GM19397 (cell line): ENCODE results near the gene SLC39A10.
"Not testable (repeated sequence)": the region's sequence is repeated elsewhere in the genome, so short reads cannot be mapped to it uniquely, and the experiment has no call there.

Experiments used
- ATAC-seq: cut with Tn5 transposase; IDR thresholded peaks from one replicate; pipeline ENCODE4 v1.9.1; 2021; ENCODE audit warnings: mild to moderate bottlenecking, moderate library complexity; ENCODE audit not compliant: unreplicated experiment

The SLC39A10 gene

DNA sequence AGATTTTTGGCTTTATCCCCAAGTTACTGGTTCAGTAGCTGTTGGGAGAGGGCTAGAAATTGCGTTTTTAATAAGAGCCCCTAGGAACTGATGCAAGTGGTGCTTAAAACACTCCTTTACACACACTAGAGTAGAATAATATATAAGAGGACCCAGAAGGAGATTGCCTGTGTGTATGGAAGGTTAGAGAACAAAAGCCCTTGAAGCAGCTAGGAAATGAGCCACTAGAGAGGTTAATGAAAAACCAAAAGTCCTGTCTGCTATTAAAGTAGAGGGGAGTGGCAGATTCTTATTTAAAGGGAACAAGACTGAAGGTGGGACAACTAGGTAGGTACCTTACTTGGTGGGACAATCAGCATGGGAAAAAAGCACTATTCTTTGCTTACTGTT lies 14.4 kb upstream of the SLC39A10 start:
- no peak for ATAC-seq

DNA sequence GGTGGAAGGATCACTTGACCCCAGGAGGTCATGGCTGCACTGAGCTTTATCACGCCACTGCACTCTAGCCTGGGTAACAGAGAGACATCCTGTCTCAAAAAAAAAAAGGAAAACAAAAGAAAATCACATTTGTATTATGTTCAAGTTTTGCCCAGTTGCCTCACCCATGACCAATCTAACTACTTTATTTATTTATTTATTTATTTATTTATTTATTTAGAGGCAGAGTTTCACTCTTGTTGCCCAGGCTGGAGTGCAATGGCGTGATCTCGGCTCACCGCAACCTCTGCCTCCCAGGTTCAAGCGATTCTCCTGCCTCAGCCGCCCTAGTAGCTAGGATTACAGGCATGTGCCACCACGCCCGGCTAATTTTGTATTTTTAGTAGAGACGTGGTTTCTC lies 12.3 kb upstream of the SLC39A10 start:
- ATAC-seq = not testable (repeated sequence)

DNA sequence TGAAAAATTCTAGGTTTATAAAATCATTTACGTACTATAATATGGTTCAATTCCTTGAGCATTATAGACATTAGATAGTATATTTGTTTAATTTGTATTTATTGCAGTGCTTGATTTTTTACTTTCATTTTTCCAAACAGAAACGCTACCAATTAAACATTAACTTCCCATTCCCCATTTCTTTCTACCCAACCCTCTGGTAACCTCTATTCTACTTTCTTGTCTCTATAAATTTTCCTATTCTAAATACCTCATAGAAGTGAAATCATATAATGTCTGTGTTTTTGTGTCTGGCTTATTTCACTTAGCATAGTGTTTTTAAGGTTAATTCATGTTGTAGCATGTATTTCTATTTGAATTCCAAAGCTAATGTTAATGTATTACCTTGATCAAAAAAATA lies 11.6 kb upstream of the SLC39A10 start:
- ATAC-seq = no peak

GRCh38 chr2:195646424-195646823 lies 10.6 kb upstream of the SLC39A10 start:
- no peak for ATAC-seq

- ATAC-seq = no peak
Observed at GRCh38 chr2:195647302-195647701, 9.7 kb upstream of the SLC39A10 start.

GRCh38 chr2:195648370-195648769 lies 8.7 kb upstream of the SLC39A10 start:
- ATAC-seq = not testable (repeated sequence)

DNA sequence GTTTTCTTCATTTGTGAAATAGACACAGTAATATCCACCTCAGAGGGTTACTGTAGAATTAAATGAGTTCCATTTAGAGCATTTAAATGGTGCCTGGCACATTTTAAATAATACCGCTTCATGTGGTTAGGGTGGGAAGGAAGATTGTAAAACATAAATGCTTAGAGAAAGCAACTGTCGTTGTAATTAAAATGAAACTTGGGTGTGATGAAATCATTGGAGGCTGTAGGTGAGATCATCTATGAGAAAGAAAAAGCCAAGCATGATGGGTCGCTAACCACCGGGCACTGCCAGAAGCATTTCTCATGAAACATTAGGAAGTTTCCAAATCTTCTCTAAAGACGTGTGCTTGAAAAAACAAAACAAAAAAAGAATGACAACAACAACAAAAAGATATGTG lies 8.2 kb upstream of the SLC39A10 start:
- no peak for ATAC-seq

- ATAC-seq = peak; percentile 9
Observed at GRCh38 chr2:195649629-195650190, 7.3 kb upstream of the SLC39A10 start.

DNA sequence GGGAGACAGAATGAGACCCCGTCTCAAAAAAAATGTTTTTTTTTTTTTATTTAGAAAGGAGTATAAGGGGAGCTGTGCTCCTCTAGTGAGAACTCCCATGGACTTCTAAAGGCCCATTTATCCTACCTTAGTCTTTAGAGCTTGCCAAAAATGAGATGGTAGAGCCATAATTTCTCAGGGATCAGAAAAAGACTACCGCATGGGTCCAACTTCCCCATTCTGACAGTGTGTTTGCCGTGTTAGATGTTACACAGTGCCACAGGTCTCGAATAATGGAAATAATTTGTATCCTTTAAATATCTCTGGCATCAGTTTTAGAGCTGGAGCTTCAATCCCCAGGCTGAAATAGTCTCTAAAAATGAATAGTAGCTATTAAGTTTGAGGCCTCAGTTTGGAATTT lies 6.0 kb upstream of the SLC39A10 start:
- ATAC-seq = no peak

DNA sequence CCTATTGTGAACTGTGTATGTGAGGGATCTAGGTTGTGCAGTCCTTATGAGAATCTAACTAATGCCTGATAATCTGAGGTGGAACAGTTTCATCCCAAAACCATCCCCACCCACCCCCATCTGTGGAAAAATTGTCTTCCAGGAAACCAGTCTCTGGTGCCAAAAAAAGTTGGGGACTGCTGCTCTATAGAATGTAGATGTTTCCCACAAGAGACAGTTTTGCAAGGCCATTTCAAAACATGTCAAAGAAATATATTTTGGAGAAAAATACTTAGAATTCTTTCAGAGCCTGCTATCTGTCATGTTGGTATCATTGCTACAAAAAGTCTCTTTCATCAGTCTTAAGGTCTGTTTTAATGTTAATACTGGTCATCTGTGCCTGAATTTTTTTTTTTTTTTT lies 4.1 kb upstream of the SLC39A10 start:
- no peak for ATAC-seq

DNA sequence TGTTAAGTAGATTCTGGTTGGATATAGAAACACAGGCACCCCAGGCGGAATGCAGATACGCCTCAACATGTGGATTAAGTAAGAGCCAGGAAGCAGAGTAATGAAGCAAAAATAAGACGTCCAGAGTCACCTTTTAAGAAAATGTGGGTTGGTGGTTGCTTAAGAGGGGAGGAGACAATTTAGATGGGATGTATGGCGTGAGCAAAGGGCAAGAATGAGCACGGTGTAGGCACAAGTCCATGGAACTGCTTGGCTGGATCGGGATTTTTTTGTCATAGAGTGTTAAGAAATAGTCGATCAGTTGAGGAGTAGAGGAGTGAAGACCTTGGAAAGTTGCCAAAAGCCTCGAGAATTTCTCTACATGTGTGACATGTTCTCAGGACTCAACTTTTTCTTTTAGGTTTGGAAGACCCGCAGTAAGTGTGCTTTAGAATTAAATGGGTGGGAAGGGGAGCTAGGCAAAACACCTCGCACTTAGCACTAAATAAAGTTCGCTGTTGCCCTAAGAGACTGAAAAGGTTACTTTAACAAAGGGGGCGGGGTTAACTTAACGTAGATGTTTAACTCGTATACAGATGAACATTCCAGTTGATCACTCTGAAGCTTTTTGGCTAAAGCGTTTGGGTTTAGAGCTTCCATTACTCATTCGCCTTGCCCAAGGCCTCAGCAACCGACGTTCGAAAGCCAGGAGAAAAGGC lies 716 bp upstream of the SLC39A10 start:
- no peak for ATAC-seq

- peak; percentile 27 for ATAC-seq
Observed at GRCh38 chr2:195657634-195658540, 861 bp downstream of the SLC39A10 start.

DNA sequence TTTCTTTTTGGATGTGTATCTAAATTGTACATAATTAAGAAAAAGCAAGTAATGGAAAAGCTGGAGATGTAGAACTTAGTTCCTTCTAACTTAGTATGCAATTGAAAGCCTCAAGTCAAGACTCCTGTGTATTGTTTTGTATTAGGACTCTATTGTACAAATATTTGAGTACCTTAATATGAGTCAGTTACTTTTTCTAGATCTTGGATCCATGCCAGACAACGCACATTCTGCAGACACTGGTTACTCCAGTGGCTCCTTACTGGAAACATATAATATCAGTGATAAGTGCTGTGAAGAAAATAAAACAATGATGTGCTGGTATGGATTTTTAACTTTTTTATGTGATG lies 1.5 kb downstream of the SLC39A10 start:
- ATAC-seq = no peak

DNA sequence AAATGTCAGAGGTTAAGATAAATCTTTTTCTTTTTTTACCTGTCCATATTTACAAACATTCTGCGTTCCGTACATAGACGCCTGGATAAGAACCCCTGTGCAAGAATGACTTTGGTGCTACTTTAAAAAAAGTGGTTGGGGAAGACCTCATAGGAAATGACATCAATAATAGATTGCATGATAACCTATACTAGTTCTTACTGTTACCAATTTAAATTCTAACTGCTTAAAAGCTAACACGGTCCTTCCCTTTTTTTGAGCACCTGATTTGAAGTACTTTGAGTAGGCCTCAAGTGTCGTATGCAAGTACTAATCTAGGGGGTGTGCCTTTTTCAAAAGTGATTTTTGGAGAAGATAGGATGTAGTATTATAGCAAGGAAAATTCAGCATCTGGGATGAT lies 2.1 kb downstream of the SLC39A10 start:
- no peak for ATAC-seq

DNA sequence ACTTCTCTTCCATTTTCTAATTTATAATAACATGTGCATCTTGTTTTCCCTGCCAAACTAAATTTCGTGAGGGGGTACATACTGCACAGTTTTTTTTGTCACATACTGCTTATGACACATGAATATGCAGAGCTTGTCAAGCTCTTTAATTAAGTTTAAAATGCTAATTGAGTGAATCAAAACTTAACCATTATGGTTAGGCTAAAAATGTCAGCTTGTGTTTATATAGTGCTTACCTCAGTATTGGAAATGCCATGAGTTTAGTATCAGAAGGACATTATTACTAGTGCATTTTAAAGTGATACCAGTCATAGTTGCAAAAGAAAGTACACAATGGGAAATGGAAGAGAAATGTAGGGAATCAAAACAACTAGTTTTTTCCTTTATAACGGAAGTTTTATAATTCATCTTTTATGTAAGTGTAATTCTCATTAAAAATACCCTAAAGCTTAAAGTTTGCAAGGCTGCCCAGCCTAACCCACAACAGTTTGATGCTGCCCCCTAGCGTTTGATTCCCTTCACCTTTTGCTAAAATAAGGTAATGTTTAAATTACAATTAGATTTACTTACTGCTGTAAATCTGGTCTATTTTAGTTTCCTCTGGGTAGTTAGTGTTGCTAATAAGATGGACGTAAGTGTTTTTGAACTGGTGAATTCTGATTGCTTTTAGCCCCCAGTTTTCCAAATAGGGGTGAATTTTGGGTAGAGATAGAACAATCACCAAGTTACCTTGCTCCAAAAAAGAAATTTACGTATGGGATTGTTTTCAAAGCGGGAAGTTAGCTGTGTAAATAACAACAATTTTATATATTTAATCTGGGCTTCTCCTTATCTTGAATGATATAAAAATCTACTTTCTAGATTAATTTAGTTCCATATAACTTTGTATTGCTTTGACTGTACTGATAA lies 3.2 kb downstream of the SLC39A10 start:
- no peak for ATAC-seq

DNA sequence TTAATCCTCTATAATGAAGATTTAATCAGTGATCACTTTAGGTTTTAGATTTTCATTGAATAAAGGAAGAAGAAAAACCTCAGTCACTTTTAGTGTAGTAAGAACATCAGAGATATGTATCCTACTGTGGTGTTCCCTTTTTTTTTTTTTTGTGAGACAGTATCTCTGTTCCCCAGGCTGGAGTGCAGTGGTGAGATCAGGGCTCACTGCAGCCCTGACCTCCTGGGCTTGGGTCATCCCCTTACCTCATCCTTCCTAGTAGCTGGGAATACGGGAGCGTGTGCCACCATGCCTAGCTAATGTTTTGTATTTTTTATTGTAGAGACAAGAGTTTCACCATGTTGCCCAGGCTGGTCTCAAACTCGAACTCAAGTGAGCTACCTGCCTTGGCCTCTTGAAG lies 5.1 kb downstream of the SLC39A10 start:
- ATAC-seq = no peak

- no peak for ATAC-seq
Observed at GRCh38 chr2:195663007-195663406, 6.0 kb downstream of the SLC39A10 start.

DNA sequence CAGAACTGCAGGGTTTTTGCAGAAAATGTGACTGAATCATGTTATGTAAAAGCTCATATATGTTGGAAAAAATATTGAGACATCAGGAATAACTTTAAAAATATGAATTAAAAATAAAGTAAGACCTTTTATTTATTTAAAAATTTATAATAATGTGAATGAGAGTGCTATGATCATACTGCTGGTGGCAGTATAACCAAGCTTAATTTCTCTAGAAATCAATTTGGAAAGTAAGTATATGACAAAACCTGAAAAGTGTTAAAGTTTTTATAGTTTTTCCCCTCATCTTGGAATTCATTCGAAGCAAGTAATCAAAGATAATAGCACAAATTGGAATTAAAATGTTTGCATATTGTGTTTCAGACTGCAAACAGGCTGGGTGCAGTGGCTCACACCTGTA lies 7.5 kb downstream of the SLC39A10 start:
- no peak for ATAC-seq

GRCh38 chr2:195665153-195665552 lies 8.1 kb downstream of the SLC39A10 start:
- ATAC-seq = not testable (repeated sequence)

- ATAC-seq = no peak
Observed at GRCh38 chr2:195666113-195666712, 9.2 kb downstream of the SLC39A10 start.

DNA sequence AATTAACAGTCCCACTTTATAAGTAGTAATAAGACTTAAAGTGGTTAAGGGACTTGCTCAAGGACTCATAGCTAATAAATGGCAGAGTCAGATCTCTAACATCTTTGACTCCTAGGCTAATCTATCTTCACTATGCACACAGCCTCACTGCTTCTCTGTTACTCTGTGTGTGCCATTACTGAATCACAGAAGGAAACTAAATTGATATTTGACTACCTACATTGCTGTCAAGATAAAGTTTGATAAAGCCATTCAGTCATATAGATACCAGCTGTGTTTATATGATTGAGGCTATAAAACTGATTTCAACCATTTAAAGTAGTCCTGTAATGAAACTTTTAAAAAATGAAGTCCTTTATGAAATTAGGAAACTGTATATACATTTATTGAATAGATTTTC lies 10.9 kb downstream of the SLC39A10 start:
- no peak for ATAC-seq
